ENCODE measurements around the gene IP6K1. TPM values are rescaled to one million over a fixed set of nuclear protein-coding genes. Genes with fewer than 3 reads are reported as not detected.

Gene IP6K1
- polyA plus RNA-seq, 3 donors from 2014 or later, result 18.2 to 43.6 (median 23.7) TPM

Other genes starting within 250 kb of the IP6K1 start
- under 1 TPM in 1 of 3 donors, not detected in 2; 0.42 TPM for gene BSN, start 232.1 kb downstream of the IP6K1 start, polyA plus RNA-seq
- gene APEH, start 112.2 kb downstream of the IP6K1 start, polyA plus RNA-seq, result 100 to 1,000 TPM in 2 of 3 donors, 10 to 100 TPM in 1; 88.0 to 130 (median 121) TPM
- 1 to 10 TPM in 1 of 3 donors, under 1 TPM in 1, not detected in 1; 0.19 to 1.3 TPM for gene MST1, start 97.1 kb downstream of the IP6K1 start, polyA plus RNA-seq
- 10 to 100 TPM in 2 of 3 donors, 1 to 10 TPM in 1; 2.6 to 27.1 (median 11.8) TPM for gene RNF123, start 97.0 kb downstream of the IP6K1 start, polyA plus RNA-seq
- gene AMIGO3, start 66.9 kb downstream of the IP6K1 start, polyA plus RNA-seq, result 1 to 10 TPM in 2 of 3 donors, not detected in 1; 1.5 to 1.7 TPM
- gene GMPPB, start 62.6 kb downstream of the IP6K1 start, polyA plus RNA-seq, result 10 to 100 TPM; 13.5 to 35.2 (median 32.5) TPM
- not detected for gene CDHR4, start 13.3 kb upstream of the IP6K1 start, polyA plus RNA-seq
- gene INKA1, start 16.7 kb upstream of the IP6K1 start, polyA plus RNA-seq, result 1 to 10 TPM in 1 of 3 donors, not detected in 2; 1.2 TPM
- 10 to 100 TPM; 28.5 to 72.6 (median 54.7) TPM for gene UBA7, start 27.4 kb upstream of the IP6K1 start, polyA plus RNA-seq
- 1 to 10 TPM in 2 of 3 donors, not detected in 1; 1.4 to 1.5 TPM for gene TRAIP, start 70.0 kb upstream of the IP6K1 start, polyA plus RNA-seq
- gene CAMKV, start 83.4 kb upstream of the IP6K1 start, polyA plus RNA-seq, result not detected
- gene MST1R, start 117.3 kb upstream of the IP6K1 start, polyA plus RNA-seq, result 1 to 10 TPM in 1 of 3 donors, under 1 TPM in 1, not detected in 1; 0.68 to 1.1 TPM
- gene MON1A, start 143.3 kb upstream of the IP6K1 start, polyA plus RNA-seq, result 10 to 100 TPM; 11.5 to 24.0 (median 12.1) TPM
- 10 to 100 TPM in 2 of 3 donors, 1 to 10 TPM in 1; 7.5 to 39.7 (median 19.2) TPM for gene RBM6, start 153.6 kb upstream of the IP6K1 start, polyA plus RNA-seq